Natural killer cell (primary cell): ENCODE data around the gene TAOK2. TPM values are rescaled to one million over a fixed set of nuclear protein-coding genes. Genes with fewer than 3 reads are reported as not detected.
A peak's percentile ranks its signal among the peaks of the same experiment; 100 is the strongest.

ENCODE experiments used
- ATAC-seq, 3 donors: fragments of 150-1000 bp in 2 of 3; fragments of 200-7000 bp in 1 of 3; cut with Tn5 transposase; 1 replicate in 1 of 3; 2 replicates in 2 of 3; pipeline ENCODE4 v1.10.0; 2021; ENCODE audit warnings: mild to moderate bottlenecking in 2 of 3, moderate library complexity in 2 of 3
- DNase-seq, 2 donors: peaks; one replicate each; pipeline versions ENCODE4 v3.0.0 to v3.0.0-alpha.2; 2013 to 2021; ENCODE audit warnings: mixed read lengths in 1 of 2
- H3K27ac ChIP-seq: one replicate; pipeline ENCODE4 v1.5.1; 2013; ENCODE audit warnings: mild to moderate bottlenecking, low read length
- H3K27me3 ChIP-seq: one replicate; pipeline ENCODE4 v1.6.1; 2013; ENCODE audit warnings: low read length; ENCODE audit not compliant: control insufficient read depth, insufficient read depth
- H3K36me3 ChIP-seq: one replicate; pipeline ENCODE4 v1.6.1; 2013; ENCODE audit warnings: low read length; ENCODE audit not compliant: control insufficient read depth, insufficient read depth
- H3K4me1 ChIP-seq: one replicate; pipeline ENCODE4 v1.6.1; 2013; ENCODE audit warnings: low read length; ENCODE audit not compliant: control insufficient read depth, insufficient read depth
- H3K4me3 ChIP-seq: one replicate; pipeline ENCODE4 v1.5.1; 2013; ENCODE audit warnings: low read length
- H3K9me3 ChIP-seq: one replicate; pipeline ENCODE4 v1.6.1; 2013; ENCODE audit warnings: low read length; ENCODE audit not compliant: control insufficient read depth, insufficient read depth
- H3K27ac Mint-ChIP-seq, 2 donors: one replicate each; pipeline ENCODE4 v1.8.0; 2022; ENCODE audit warnings: mild to moderate bottlenecking in 2 of 2, mixed read lengths in 2 of 2, moderate library complexity in 1 of 2
- H3K27me3 Mint-ChIP-seq, 2 donors: one replicate each; pipeline ENCODE4 v1.8.0; 2022; ENCODE audit warnings: low read depth in 2 of 2, mixed read lengths in 2 of 2
- H3K36me3 Mint-ChIP-seq: one replicate; pipeline ENCODE4 v1.8.0; 2022; ENCODE audit warnings: mixed read lengths
- H3K4me1 Mint-ChIP-seq, 2 donors: one replicate each; pipeline ENCODE4 v1.8.0; 2022; ENCODE audit warnings: mixed read lengths in 2 of 2
- H3K4me3 Mint-ChIP-seq: one replicate; pipeline ENCODE4 v1.8.0; 2022; ENCODE audit warnings: mild to moderate bottlenecking, moderate library complexity, mixed read lengths
- H3K9me3 Mint-ChIP-seq, 2 donors: one replicate each; pipeline ENCODE4 v1.8.0; 2022; ENCODE audit warnings: mixed read lengths in 2 of 2
- CTCF ChIP-seq: fragments of 200-600 bp; IDR thresholded peaks from one replicate; pipeline ENCODE4 v1.8.0; 2022; ENCODE audit warnings: antibody characterized with exemption
- WGBS: methylation state at CpG from one replicate; pipeline ENCODE4 v1.1.7; 2013; ENCODE audit warnings: missing lambda C conversion rate; ENCODE audit not compliant: insufficient coverage; 5-methylcytosine and 5-hydroxymethylcytosine counted together
- intact Hi-C: fragments of 100-400 bp; cut with micrococcal nuclease; formaldehyde crosslinking; loops from one replicate; pipeline ENCODE4 v1.14.2; 2022
- total RNA-seq, 4 donors: library from RNA; stranded (reverse); fragments of 120-200 nt in 1 of 4; gene quantifications; one replicate each; pipeline versions ENCODE4 v1.2.3 to v1.2.4, GENCODE V29; 2013 to 2022

TAOK2 gene
- total RNA-seq, 3 donors from 2014 or later (not counting 1 experiment from before 2014, with no cell fraction given) = 35.3 to 42.8 (median 41.5) TPM

- peaks cover 17% of the 10 kb centered on the region for H3K27me3 ChIP-seq
- WGBS = 67% methylated on average over 7 of the region's 7 CpGs
- Mint-ChIP-seq H3K36me3 (no peaks in the 10 kb centered on the region), H3K27me3 (peaks cover 32 to 35% of the 10 kb centered on the region in 2 donors), H3K27ac (no peak overlapping the region), H3K9me3 (no peaks in the 10 kb centered on the region), H3K4me1 (peaks cover 8 to 30% of the 10 kb centered on the region in 2 donors), H3K4me3 (no peak overlapping the region)
- no peak overlapping the region for H3K4me3 ChIP-seq
- peaks cover 18% of the 10 kb centered on the region for H3K4me1 ChIP-seq
- no peak for ATAC-seq
- no peak for DNase-seq
- no peaks in the 10 kb centered on the region for H3K36me3 ChIP-seq
- H3K9me3 ChIP-seq = no peaks in the 10 kb centered on the region
- intact Hi-C loops = no loop called here
- H3K27ac ChIP-seq = no peak overlapping the region
- no peak for TF ChIP-seq CTCF
Observed at GRCh38 chr16:30025574-30025973, 51.9 kb downstream of the TAOK2 start.

- ATAC-seq (no peak), DNase-seq (no peak)
- no peak overlapping the region for H3K4me3 Mint-ChIP-seq
- peaks cover 31 to 32% of the 10 kb centered on the region in 2 donors for H3K27me3 Mint-ChIP-seq
- H3K9me3 ChIP-seq = no peaks in the 10 kb centered on the region
- no peaks in the 10 kb centered on the region for H3K36me3 Mint-ChIP-seq
- H3K27ac Mint-ChIP-seq = no peak overlapping the region
- TF ChIP-seq CTCF = no peak
- H3K4me1 ChIP-seq = peaks cover 18% of the 10 kb centered on the region
- 95% methylated on average over 18 of the region's 18 CpGs for WGBS
- H3K4me3 ChIP-seq = no peak overlapping the region
- no peaks in the 10 kb centered on the region for H3K9me3 Mint-ChIP-seq
- H3K27me3 ChIP-seq = peaks cover 20% of the 10 kb centered on the region
- H3K36me3 ChIP-seq = no peaks in the 10 kb centered on the region
- intact Hi-C loops = no loop called here
- peaks cover 1 to 21% of the 10 kb centered on the region in 2 donors for H3K4me1 Mint-ChIP-seq
- no peak overlapping the region for H3K27ac ChIP-seq
Observed at GRCh38 chr16:30026449-30026848, 52.8 kb downstream of the TAOK2 start.

GRCh38 chr16:30027588-30028437 is 54.1 kb downstream of the TAOK2 start:
- Mint-ChIP-seq H3K9me3 (no peaks in the 10 kb centered on the region), H3K36me3 (no peaks in the 10 kb centered on the region), H3K4me3 (peak overlapping the region; percentile 7), H3K27ac (no peak overlapping the region), H3K27me3 (peaks cover 32 to 34% of the 10 kb centered on the region in 2 donors), H3K4me1 (peaks cover 0 to 22% of the 10 kb centered on the region in 2 donors)
- Histone ChIP-seq H3K27ac (no peak overlapping the region), H3K9me3 (no peaks in the 10 kb centered on the region), H3K4me1 (peaks cover 17% of the 10 kb centered on the region), H3K27me3 (peaks cover 25% of the 10 kb centered on the region), H3K36me3 (no peaks in the 10 kb centered on the region), H3K4me3 (no peak overlapping the region)
- 51% methylated on average over 11 of the region's 13 CpGs for WGBS
- ATAC-seq = no peak
- intact Hi-C loops = no loop called here
- no peak for TF ChIP-seq CTCF
- no peak for DNase-seq
